GM19324 (cell line): ENCODE measurements around the gene LRRC36.

ENCODE experiments used
- ATAC-seq: cut with Tn5 transposase; IDR thresholded peaks from one replicate; pipeline ENCODE4 v1.9.1; 2021; ENCODE audit warnings: mild to moderate bottlenecking, moderate library complexity; ENCODE audit not compliant: unreplicated experiment, low FRiP score

The LRRC36 gene

GRCh38 chr16:67291461-67291860 lies 35.2 kb upstream of the LRRC36 start:
- no peak for ATAC-seq

DNA sequence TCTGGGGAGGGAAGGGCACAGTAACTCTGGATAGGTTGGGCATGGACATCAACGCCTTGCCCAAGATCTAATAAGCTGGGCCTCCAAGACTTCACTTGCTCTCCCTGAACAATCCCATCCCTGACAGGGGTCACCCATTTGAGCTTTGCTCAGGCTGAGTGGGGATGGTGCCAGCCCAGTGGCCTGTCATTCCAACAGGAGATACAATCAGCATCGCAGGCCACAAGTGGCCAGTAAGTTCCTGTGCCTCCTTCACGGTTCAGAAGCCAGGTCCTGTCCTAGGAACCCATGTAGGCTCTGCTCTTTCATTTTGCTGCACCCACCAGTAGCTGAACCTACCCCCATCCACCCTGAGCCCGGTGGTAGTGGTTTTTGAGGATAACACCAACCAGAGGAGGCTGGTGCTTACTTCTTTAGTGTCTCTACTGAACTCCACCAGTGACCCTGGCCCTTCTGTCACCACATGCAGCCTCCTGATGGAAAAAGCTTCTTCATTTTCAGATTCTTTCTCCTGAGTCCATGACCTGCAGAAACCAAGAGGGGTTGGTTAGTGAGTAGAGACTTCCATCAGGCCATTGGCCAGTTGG lies 32.4 kb upstream of the LRRC36 start:
- ATAC-seq, result no peak

GRCh38 chr16:67294938-67295361 lies 31.7 kb upstream of the LRRC36 start:
- ATAC-seq, result no peak

DNA sequence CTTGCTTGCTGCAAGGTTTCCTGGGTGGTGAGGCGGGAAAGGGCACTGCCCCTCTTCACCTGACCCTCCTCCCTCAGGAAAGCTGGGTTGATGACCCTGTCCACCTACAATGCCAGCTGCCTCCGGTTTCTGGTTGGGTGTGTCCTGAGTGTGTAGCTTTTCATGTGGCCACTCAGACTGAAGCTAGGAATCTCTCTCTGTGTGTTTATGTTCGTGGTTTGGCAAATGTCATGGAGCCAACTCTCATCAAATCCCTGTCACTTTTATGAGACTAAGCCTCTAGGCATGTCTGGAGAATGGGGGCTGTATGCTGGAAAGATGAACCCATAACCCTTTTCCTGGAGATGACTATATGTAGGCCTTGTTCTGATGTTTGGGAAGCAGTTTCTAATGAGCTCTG lies 30.2 kb upstream of the LRRC36 start:
- ATAC-seq, result no peak

DNA sequence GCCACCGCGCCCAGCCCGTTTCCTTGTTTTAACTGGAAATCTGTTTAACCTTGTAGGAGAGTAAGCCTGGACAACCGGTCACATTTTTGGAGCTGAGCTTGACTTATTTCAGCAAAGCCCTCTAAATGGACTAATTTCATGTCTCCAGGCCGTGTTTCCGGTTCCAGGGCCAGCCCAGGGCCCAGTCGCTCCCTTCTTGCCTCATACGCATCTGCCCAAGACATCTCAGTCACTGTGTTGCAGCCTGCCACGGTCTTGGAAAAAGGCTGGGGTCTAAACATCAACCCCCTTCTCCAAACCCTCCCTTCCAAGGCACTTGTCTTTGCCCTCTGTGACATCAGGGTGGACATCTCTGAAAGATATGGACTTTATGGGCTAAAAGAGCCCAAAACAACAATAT lies 28.3 kb upstream of the LRRC36 start:
- ATAC-seq, result no peak

DNA sequence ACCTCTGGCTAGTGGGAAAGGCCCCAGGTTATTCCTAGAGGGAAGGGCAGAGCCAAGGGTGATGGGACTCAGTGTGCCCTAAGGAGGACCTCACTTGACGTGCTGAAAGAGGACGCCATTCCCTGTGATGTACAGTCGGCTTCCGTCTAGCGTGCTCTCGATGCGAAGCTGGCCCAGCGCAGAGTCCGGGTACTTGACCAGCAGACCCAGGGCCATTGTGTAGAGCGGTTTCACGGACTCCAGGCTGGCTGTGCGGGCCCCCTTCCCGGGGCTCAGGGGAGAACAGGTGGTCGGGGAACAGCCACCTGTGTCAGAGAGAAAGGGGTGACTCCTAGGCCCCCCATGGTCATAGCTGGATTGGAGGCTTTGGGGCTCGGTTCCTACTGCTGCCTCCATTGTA lies 27.3 kb upstream of the LRRC36 start:
- ATAC-seq, result no peak

DNA sequence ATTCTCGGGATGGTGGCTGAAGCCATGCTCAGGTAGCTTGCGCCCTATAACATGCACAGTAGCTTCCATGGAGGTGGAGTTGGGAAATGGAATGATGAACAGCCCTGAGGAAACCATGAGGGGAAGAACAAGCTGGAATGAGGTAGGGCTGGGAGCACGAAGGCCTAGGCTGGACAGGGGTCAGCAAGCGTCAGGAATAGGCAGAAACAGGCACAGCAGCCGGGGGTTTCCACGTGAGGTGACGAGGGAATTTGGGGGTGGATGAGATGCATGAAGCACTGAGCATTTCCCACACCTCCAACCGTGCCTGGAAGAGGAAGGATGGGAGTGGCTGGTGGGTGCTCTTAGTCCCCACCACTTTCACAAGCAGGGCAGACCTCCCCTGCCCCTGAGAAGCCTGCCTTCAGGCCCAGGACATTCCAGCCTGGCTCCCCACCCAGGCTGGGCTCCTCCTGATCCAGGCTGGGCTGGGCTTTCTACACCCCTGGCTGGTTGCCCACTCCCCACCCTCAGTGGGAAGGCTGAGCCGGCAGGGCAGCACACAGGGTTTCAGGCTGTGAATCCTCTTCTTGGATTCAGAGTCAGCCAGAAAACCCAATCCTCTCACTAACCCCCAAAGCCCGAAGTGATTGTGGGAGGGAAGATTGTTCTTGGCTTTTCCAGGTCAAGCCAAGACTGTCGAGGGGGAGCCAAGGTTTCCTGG lies 25.4 kb upstream of the LRRC36 start:
- ATAC-seq, result no peak

DNA sequence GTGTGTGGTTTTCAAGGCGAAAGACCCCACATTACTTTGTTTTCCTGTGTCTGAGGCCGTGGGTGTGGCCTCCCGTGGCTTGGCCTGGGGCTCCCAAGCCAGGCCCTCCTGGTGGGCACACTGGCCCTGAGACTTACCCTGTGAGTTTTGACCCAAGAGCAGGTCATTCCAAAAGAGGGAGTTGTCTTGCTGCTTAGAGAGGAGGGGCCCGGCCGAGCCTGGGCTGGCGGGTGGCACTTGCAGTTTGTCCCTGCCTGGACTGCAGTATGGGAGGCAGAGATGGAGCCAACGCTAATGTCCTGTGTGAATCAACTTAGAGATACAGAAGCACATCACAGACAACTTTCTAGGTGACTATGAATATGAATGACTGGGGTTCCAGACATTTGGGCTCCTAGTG lies 24.5 kb upstream of the LRRC36 start:
- ATAC-seq, result no peak

DNA sequence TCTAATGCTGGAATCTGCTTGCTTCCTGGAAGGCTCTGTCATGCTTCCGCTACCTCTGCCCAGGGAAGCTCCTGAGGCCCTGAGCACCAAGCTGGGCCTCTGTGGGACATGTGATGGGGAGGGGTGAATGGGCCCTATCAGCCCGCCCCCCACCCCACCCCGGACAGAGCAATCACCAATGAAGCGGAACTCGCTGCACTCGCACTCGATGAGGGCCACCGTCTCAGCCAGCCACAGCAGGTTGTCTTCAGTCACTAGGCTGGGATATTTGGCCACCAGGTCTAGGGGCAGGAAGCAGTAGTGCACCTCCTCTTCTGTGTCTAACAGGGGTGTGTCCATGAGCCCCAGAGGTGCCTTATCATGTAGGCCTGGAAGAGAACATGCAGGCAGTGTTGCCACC lies 23.6 kb upstream of the LRRC36 start:
- no peak for ATAC-seq

- ATAC-seq, result no peak
Measured at GRCh38 chr16:67304020-67304419, 22.6 kb upstream of the LRRC36 start.

GRCh38 chr16:67305216-67306071 lies 21.2 kb upstream of the LRRC36 start:
- no peak for ATAC-seq

DNA sequence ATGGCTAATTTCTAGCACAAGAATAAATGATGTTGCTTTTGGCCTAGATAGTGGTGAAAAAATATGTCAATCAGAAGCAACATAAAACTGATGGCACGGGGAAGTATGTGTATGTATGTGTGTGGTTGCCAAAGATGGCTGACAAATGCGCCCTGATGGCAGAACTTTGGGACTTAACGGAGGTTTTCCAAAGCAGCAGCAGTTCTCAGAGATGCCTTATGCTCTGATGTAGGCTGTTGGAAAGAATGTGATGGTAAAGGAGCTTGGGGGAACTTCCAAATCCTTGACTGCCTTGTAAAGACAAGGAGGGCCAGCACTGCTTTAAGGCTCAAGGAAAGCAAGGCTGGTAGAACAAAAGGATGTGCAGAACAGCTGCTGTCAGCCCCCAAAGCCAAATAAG lies 16.1 kb upstream of the LRRC36 start:
- ATAC-seq, result no peak

GRCh38 chr16:67311607-67312488 lies 14.8 kb upstream of the LRRC36 start:
- ATAC-seq, result no peak

- no peak for ATAC-seq
Measured at GRCh38 chr16:67312719-67313118, 13.9 kb upstream of the LRRC36 start.

DNA sequence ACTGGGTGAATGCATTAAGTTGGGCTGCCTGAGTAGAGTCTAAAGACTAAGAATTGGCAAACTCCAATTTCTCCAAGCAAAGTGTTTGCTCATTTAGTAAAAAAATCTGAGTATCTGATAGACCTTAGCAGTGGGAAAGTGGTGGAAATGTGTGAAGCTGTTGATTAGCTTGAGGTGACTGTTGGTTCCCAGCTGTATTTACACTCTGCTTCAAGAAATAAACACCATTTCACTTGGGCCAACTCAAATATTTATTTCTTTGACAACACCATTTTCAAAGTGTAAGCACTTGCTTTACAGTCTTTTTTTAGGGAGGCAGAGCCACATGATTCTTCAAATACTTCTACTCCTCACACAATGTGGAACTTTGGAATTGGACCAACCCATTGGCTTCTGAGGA lies 8.8 kb upstream of the LRRC36 start:
- no peak for ATAC-seq

GRCh38 chr16:67326115-67326471 lies 522 bp upstream of the LRRC36 start:
- ATAC-seq, result no peak

DNA sequence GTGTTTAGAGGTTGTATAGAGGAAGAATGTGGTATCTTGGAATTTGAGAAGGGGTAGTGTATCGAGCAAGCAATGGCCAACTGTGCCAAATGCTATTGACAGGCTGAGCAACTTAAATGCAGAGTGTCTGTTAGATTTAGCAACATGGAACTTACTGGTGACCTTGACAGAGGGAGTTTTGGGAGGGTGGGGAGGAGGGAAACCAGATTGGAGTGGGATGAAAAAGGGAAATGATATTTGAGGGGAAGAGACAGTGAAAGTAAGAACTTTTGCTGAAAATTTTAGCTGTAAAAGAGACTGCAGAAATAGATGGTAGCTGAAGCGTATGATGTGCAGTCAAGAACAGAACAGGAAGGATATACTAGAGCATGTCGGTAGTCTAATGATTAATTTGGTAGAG lies 1.1 kb downstream of the LRRC36 start:
- no peak for ATAC-seq

DNA sequence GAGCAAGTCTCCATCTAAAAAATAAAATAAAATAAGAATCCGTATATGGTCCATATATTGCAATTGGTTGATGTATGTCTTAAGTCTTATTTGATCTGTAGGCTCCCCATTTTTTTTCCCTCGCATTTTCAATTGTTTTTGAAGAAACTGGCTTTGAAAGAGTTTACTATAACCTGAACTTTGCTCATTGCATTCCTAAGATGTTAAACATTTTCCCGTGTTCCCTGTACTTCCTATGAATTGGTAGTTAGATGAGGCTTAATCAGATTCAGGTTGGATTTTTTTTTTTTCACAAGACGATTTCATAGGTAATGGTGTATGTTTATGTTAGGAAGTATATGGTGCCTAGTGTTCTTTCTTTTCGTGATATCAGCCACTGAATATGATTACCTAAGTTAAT lies 3.3 kb downstream of the LRRC36 start:
- ATAC-seq, result no peak

- no peak for ATAC-seq
Measured at GRCh38 chr16:67333315-67333714, 6.7 kb downstream of the LRRC36 start.

GRCh38 chr16:67336116-67336515 lies 9.5 kb downstream of the LRRC36 start:
- no peak for ATAC-seq

GRCh38 chr16:67336648-67337047 lies 10.0 kb downstream of the LRRC36 start:
- no peak for ATAC-seq
